HPDE6-E6E7 (cell line): ENCODE results near the gene DCHS1.
"Not testable (repeated sequence)": the region's sequence is repeated elsewhere in the genome, so short reads cannot be mapped to it uniquely, and the experiment has no call there.

Experiments used
- DNase-seq: peaks from one replicate; pipeline ENCODE4 v3.0.0; 2011; ENCODE audit warnings: missing footprints; ENCODE audit errors: extremely low spot score

Gene DCHS1, protein sequence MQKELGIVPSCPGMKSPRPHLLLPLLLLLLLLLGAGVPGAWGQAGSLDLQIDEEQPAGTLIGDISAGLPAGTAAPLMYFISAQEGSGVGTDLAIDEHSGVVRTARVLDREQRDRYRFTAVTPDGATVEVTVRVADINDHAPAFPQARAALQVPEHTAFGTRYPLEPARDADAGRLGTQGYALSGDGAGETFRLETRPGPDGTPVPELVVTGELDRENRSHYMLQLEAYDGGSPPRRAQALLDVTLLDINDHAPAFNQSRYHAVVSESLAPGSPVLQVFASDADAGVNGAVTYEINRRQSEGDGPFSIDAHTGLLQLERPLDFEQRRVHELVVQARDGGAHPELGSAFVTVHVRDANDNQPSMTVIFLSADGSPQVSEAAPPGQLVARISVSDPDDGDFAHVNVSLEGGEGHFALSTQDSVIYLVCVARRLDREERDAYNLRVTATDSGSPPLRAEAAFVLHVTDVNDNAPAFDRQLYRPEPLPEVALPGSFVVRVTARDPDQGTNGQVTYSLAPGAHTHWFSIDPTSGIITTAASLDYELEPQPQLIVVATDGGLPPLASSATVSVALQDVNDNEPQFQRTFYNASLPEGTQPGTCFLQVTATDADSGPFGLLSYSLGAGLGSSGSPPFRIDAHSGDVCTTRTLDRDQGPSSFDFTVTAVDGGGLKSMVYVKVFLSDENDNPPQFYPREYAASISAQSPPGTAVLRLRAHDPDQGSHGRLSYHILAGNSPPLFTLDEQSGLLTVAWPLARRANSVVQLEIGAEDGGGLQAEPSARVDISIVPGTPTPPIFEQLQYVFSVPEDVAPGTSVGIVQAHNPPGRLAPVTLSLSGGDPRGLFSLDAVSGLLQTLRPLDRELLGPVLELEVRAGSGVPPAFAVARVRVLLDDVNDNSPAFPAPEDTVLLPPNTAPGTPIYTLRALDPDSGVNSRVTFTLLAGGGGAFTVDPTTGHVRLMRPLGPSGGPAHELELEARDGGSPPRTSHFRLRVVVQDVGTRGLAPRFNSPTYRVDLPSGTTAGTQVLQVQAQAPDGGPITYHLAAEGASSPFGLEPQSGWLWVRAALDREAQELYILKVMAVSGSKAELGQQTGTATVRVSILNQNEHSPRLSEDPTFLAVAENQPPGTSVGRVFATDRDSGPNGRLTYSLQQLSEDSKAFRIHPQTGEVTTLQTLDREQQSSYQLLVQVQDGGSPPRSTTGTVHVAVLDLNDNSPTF (N-terminal part only)

DNA sequence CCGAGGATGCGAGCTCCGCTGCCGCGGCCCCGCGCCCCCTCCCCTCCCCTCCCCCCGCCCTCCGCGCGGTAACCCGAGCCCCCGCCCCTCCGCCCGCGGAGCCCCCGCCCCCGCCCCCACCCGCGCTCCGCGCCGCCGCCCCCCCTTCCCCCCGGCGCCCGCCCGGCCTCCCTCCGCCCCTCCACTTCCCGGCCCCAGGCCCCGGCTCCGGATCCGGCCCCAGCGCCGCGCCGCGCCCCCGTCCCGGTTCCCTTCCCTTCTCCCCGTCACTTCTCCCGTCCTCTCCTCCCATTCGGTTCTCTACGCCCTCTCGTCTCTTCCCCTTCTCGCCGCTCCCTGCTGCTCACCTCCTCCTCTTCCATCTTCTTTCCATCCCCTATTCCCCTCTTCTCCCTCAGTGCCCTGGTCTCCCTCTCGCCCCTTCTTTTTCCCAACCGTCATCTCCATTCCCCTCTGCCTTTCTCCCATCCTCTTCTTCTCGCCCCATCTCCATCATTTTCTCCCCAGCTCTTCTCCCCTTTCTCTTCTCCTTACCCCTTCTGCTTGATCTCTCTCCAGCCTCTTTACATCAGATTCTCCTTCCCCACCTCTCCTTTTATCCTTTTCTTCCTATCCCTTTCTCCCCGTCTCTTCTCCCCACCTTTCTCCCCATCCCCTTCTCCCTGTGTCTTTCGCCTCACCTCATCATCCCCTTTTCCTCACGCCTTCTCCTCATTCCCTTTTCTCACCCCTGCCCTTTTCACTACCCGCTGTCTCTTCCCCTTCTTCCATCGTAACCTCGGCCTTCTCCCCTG lies at the start of gene DCHS1:
DCHS1 (minus strand) TSS at position 20 of the 794 bp plus-strand sequence. CDS start 14,196 bp downstream, outside the sequence.
- no peak for DNase-seq

- peak; percentile 64 for DNase-seq
Observed at GRCh38 chr11:6703247-6704063, 47.8 kb upstream of the DCHS1 start.

GRCh38 chr11:6701955-6702354 lies 46.3 kb upstream of the DCHS1 start:
- not testable (repeated sequence) for DNase-seq

DNA sequence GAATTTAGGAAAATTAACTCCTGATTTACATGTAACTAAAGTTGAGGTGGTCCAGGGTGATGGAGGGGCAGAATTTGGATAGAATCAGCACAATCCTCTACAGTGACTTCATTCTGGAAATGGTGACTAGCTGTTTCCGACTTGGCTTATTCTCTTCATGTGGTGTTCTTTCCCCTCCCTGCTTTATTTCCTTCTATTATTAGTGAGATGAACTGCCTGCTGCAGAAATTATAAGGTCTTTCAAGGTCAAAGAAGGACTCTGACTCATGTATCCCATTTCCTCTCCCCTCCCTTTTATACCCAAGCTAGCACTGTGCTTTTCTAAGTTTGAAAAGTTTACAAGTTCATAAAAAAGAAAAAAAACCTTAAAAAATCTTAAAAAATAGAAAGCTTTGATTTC lies 39.8 kb upstream of the DCHS1 start:
- no peak for DNase-seq

DNA sequence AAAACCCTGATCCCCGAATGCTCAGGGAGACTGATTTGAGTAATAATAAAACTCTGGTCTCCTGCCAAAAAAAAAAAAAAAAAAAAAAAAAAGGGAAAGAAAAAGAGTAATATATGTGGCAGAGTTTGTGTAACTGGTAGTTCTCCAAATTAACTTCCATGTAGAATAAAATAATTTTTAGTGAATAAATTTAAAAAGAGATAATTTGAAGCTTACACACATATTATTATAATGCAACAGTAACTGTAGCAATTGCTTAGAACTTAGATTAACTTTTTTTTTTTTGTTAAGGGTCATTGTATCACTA lies 38.6 kb upstream of the DCHS1 start:
- no peak for DNase-seq

DNA sequence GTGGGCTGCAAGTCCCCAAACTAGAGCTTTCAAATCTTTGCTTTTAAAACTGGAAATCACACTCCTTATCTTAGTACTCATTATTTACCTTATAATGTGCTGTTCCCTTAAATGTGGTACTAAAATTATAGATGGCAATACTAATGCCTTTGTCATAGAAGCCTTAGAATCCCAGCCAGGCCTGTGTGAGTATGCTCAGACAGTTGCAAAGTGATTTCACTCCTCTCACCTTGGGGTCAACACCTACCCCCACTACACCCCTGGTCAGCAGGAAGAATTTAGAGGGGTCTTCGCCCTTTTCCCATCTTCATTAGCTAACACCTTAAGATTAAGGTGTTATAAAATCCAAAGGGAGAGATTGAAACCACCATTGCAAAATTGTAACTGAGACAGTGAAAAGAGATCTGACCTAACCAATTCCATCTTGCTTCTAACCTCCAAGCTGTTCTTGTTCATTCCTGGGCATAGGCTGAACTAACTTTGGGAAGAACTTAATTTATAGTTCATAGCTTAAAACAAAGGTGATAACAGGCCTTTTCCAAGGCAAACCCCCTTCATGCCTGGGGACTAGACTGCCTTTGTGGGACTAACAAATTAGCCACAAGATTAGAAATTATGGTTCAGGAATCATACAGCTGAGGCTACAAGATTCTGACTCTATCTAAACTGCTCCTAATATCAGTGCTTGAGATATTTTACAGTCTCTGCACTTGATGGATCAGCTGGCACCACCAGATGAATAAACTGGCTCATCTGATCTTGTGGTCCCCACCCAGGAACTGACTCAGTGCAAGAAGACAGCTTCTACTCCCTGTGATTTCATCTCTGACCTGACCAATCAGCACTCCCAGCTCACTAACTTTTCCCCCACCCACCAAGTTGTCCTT lies 38.0 kb upstream of the DCHS1 start:
- DNase-seq: no peak

DNA sequence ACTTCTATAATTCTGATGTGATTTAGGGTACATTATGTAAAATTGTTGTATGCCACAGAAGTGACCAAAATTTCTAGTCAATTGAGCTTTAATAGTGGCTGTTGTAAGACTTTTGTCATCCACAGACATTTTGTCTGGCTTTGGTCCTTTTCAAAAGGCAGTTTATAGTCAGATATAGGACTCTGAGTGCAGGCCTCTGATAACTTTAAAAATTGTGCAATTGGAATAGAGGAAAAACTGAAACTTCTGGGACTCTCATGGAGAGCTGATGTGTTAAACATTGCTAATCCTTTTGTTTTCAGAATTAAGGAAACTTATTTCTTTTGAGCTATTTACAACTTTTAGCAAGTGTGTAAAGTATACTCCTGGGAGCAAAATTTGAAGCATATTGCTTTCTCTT lies 36.5 kb upstream of the DCHS1 start:
- DNase-seq: no peak

DNA sequence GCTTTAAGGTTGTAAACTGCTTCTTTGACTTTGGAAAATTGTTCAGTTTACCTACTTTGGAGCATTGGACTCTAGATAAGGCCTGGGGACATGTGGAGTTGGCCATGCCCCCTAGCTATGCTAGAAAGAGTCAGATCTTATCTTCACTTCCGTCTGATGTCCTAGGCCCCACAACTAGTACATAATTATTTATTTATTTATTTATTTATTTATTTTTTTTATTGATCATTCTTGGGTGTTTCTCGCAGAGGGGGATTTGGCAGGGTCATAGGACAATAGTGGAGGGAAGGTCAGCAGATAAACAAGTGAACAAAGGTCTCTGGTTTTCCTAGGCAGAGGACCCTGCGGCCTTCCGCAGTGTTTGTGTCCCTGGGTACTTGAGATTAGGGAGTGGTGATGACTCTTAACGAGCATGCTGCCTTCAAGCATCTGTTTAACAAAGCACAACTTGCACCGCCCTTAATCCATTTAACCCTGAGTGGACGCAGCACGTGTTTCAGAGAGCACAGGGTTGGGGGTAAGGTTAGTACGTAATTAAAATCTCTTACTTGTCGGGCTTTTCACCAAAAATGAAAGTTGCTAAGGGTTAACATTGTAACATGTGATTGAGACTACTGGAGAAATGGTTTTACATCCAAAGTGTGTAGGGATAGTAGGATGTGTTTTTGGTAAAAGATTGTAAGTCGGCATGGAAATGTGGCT lies 35.0 kb upstream of the DCHS1 start:
- not testable (repeated sequence) for DNase-seq

DNA sequence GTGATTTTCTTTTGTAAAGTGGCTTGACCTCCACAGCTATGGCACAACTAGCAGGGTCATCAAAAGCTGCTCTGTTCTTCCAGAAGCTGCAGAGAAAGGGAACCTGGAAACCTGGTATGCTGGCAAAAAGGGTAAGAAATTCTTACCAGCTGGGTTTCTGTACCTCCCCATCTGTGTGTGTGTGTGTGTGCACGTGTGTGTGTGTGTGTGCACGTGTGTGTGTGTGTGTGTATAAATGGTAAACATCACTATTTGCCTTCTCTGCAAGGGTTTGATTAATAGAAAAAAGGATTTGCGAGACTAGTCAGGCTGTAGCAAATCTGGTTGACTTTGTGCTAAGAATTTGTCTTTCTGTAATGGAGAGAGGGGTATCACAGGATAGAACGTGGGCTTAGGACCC lies 32.3 kb upstream of the DCHS1 start:
- DNase-seq: no peak

DNA sequence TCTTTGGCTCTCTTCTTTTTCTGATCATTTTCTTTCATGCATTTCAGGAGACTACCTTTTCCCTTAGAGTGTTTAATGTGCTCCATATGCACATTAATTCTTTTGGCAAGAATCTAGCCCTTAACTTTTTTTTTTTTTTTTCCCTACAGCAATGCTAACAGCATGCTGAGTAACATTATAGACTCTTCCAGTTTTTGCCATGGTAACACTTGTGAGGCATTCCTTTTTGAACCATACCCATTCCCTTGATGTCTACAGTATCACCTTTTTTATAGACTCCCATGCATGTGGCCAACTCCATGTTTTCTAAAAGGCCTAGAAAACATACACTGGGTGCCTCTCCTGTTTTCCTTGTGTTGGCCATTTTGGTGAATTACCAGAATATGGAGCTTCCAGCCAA lies 30.4 kb upstream of the DCHS1 start:
- DNase-seq: no peak

- DNase-seq: not testable (repeated sequence)
Observed at GRCh38 chr11:6684068-6684467, 28.5 kb upstream of the DCHS1 start.

GRCh38 chr11:6682936-6683861 lies 27.6 kb upstream of the DCHS1 start, which contains the start of gene MRPL17:
Gene MRPL17, minus strand, starts transcription at chr11:6683340. Its CDS starts 44 bp downstream, at chr11:6683296.
- peak; percentile 97 for DNase-seq

DNA sequence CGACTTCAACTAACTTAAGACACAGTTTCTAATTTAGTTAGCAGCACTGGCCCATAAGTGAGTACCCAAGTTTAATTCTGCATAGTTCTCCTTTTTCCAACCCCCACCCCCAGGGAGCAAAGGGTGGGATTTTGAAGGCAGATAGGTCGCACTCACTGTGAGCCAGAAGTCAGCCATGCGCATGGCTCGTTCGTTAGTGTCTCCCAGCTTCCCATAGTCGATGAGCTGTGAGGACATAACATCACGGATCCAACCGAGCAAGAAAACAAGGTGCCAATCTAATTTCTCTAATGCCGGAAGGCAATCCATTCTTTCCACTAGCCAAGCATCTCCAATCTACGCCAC lies 27.0 kb upstream of the DCHS1 start:
- DNase-seq: no peak

DNA sequence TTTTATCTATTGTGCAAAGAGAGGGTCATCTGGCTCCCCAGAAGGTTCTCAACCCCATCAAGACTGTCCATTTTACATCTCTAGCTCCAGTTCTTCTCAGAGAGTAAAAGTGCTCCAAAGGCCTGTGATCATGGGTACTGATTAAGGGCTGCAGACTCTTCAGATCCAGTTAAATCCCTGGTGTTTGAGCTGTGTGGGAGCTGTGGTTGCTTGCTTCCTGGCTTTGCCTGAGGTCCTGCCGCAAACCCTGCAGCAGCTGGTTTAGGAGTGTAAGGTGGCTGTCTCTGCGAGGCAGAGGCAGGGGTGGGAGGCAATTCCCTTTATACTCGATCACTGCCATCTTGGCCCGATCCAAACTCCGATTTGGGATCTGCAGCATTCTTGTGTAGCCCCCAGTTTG lies 26.3 kb upstream of the DCHS1 start:
- no peak for DNase-seq

DNA sequence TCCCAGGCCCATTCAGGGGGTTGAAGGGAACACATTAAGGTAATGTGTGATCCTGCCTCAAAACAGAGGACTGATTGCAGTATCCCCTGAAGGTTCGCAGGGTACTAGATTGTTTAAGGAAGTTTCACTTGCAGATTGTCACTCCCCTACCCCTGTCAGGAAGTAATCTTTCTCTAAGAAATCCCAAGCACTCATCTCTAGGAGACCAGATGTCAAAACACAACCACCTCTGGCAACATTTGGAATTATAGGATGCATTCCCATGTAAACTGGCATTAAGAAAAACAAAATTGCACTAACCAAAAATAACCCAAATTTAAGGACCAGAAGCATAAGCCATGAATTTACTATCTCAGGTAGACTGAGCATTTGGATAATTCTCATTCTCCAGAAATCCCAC lies 25.9 kb upstream of the DCHS1 start:
- no peak for DNase-seq

- no peak for DNase-seq
Observed at GRCh38 chr11:6677018-6677417, 21.4 kb upstream of the DCHS1 start.

DNA sequence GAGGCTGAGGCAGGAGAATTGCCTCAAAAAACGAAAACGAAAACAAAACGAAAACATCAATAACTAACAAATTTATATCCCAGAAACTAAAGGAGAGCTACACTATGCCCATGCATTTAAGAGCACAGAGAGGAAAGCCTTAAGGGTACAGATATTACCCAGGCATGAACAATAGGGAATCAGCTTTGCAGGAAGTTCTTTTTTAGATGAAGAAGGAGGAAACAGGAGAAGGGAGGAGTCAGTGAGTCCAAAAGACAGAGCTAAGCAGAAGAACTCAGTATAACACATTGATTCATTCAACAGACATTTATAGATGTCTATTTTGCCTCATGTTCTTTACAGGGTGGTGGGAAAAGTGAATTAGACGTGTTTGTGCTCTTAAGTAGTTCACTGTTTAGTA lies 19.3 kb upstream of the DCHS1 start:
- no peak for DNase-seq

- no peak for DNase-seq
Observed at GRCh38 chr11:6674219-6674597, 18.6 kb upstream of the DCHS1 start.
